HG02938 (cell line): Measurements from ENCODE around the gene POLR3GL.
"Not testable (repeated sequence)": the region's sequence is repeated elsewhere in the genome, so short reads cannot be mapped to it uniquely, and the experiment has no call there.

Source experiments
- ATAC-seq: cut with Tn5 transposase; IDR thresholded peaks from one replicate; pipeline ENCODE4 v1.9.1; 2021; ENCODE audit warnings: mild to moderate bottlenecking, moderate library complexity; ENCODE audit not compliant: unreplicated experiment

POLR3GL gene

GRCh38 chr1:145964328-145965118 is at the start of gene POLR3GL, which contains the start of gene ANKRD34A:
Gene POLR3GL, plus strand, starts transcription at chr1:145964690. Its CDS starts 10,176 bp downstream, at chr1:145974866.
Gene ANKRD34A, minus strand, starts transcription at chr1:145964575. Its CDS starts 2,816 bp downstream, at chr1:145961759.
- ATAC-seq, result peak; percentile 87

- ATAC-seq, result no peak
Measured at GRCh38 chr1:145916745-145917144, 47.7 kb upstream of the POLR3GL start.

- ATAC-seq, result no peak
Measured at GRCh38 chr1:145917595-145917994, 46.9 kb upstream of the POLR3GL start.

GRCh38 chr1:145918144-145918991 is 46.1 kb upstream of the POLR3GL start, which contains the start of gene PEX11B:
Gene PEX11B, minus strand, starts transcription at chr1:145918717. Its CDS starts 29 bp downstream, at chr1:145918688.
- peak; percentile 70 for ATAC-seq

GRCh38 chr1:145918992-145919939 is 45.2 kb upstream of the POLR3GL start:
- peak; percentile 73 for ATAC-seq

- ATAC-seq, result not testable (repeated sequence)
Measured at GRCh38 chr1:145920297-145920696, 44.2 kb upstream of the POLR3GL start.

GRCh38 chr1:145922266-145922665 is 42.2 kb upstream of the POLR3GL start:
- no peak for ATAC-seq

GRCh38 chr1:145926686-145927062 is 37.8 kb upstream of the POLR3GL start:
- ATAC-seq, result peak; percentile 4

GRCh38 chr1:145927063-145927886 is 37.2 kb upstream of the POLR3GL start, which contains the start of gene RBM8A:
Gene RBM8A, minus strand, starts transcription at chr1:145927484. Its CDS starts 58 bp downstream, at chr1:145927426.
- peak; percentile 95 for ATAC-seq

GRCh38 chr1:145927916-145928643 is 36.4 kb upstream of the POLR3GL start:
- no peak for ATAC-seq

GRCh38 chr1:145932522-145933009 is 31.9 kb upstream of the POLR3GL start:
- not testable (repeated sequence) for ATAC-seq

GRCh38 chr1:145935708-145936107 is 28.8 kb upstream of the POLR3GL start:
- ATAC-seq, result no peak

GRCh38 chr1:145936247-145936646 is 28.2 kb upstream of the POLR3GL start:
- no peak for ATAC-seq

GRCh38 chr1:145937436-145937835 is 27.1 kb upstream of the POLR3GL start:
- no peak for ATAC-seq

GRCh38 chr1:145942405-145942804 is 22.1 kb upstream of the POLR3GL start:
- ATAC-seq, result no peak

- no peak for ATAC-seq
Measured at GRCh38 chr1:145942871-145943270, 21.6 kb upstream of the POLR3GL start.

GRCh38 chr1:145944532-145944931 is 20.0 kb upstream of the POLR3GL start:
- ATAC-seq, result no peak

GRCh38 chr1:145946477-145946986 is 18.0 kb upstream of the POLR3GL start:
- no peak for ATAC-seq
